ENCODE measurements around the gene RIMOC1.

GRCh38 chr5:41925555-41925951 lies 21.4 kb downstream of the RIMOC1 start:
- no peak for TF ChIP-seq CTCF (IDR thresholded peaks at IDR 0.05)
- TF ChIP-seq POLR2A (IDR thresholded peaks at IDR 0.05), result no peak

Data from thyroid gland (tissue), 4 donors.